GM12801 (cell line): ENCODE data around the gene DPY30.

Source experiments
- CTCF ChIP-seq: IDR thresholded peaks from one replicate; pipeline ENCODE4 v1.5.1; 2011; ENCODE audit warnings: control low read depth; ENCODE audit not compliant: insufficient read length; ENCODE audit errors: extremely low read depth

Gene DPY30

GRCh38 chr2:31978436-31978835 lies 61.2 kb downstream of the DPY30 start:
- no peak for TF ChIP-seq CTCF
